DMS114 treated with DMSO at 0.1 percent for 48 hours (cell line): ENCODE measurements around the gene STMN3.

ENCODE experiments used
- DNase-seq: peaks from one replicate; lab custom pipeline; 2025; ENCODE audit not compliant: unreplicated experiment; lab: John Stamatoyannopoulos, UW

Gene STMN3

DNA sequence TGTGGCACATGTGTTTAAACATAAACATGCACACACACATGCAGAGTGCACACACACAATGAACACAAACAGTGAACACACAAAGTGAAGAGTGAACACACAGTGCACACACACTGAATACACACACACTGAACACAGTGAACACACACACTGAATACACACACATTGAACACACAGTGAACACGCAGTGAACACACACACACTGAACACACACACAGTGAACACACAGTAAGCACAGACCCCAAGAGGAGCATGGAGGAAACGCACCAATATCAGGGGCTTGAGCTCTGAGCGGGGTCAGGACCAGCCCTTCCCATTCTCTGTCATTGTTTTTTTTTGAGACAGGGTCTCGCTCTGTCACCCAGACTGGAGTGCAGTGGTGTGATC lies 62.1 kb downstream of the STMN3 start:
- DNase-seq = no peak

DNA sequence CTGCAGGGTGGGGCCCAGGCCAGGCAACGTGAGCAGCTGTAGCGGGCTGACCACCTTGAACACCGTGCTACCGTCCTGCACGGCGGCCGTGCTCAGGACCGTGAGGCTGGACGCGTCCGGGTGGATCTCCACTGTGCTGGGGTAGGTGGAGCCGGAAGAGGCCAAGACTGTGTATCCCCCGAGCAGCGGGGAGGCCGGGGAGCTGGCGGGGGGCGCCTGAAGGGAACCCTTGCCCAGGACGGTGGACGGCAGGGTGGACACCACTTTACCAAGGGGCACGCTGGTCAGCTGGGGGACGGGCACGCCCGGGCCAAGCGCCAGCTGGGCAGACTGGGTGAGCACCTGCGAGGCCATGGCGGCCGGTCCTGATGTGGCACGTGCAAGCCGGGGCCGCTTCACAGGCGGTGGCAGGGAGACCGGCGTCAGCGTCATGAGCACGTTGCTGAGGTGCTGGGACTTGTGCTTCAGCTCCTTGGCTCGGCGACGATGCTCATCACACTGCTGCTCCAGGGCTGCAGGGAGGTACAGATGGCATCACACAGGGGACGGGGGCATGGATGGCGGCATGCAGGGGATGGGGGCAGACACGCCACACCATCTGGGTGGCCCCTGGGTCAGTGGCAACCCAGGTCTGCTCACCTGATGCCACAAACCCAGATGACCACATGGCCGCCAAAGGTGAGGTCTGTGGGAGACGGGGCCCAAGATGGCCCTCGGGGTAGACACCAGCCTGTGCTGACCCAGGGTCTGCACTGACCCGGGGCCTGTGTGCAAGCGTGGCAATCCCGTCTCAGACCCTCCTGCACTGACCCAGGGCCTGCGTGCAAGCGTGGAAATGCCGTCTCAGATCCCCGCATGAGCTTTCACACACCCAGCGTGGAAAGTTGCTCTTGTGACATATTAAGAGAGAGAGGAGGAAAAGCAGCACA lies 62.7 kb downstream of the STMN3 start:
- no peak for DNase-seq
